Measurements from ENCODE around the gene SLC5A12.

DNA sequence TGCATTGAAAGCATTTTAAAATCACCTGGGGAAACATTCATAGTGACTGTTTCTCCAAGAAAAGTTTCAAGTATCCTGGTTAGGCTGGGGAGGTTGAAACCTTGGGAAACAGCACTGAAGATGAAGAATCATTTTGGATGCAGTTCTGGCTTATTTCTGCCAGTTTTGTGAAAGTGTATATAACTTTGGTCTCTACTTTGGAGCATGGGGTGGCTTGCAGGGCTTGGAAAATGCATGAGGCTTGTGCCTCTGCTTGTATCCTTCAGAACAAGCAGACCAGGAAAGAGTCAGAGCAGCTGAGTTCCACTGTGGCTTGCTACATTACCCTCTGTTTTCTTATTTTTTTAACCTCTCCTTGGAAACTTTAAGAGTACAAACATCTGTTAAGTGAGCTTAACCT lies 19.5 kb downstream of the SLC5A12 start:
- TF ChIP-seq, protein P1, sequence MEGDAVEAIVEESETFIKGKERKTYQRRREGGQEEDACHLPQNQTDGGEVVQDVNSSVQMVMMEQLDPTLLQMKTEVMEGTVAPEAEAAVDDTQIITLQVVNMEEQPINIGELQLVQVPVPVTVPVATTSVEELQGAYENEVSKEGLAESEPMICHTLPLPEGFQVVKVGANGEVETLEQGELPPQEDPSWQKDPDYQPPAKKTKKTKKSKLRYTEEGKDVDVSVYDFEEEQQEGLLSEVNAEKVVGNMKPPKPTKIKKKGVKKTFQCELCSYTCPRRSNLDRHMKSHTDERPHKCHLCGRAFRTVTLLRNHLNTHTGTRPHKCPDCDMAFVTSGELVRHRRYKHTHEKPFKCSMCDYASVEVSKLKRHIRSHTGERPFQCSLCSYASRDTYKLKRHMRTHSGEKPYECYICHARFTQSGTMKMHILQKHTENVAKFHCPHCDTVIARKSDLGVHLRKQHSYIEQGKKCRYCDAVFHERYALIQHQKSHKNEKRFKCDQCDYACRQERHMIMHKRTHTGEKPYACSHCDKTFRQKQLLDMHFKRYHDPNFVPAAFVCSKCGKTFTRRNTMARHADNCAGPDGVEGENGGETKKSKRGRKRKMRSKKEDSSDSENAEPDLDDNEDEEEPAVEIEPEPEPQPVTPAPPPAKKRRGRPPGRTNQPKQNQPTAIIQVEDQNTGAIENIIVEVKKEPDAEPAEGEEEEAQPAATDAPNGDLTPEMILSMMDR (IDR thresholded peaks at IDR 0.05) = no peak
- TF ChIP-seq ZFX (IDR thresholded peaks at IDR 0.05; ENCODE audit: borderline replicate concordance) = no peak

Data from 22Rv1 (cell line).